H9 (cell line): ENCODE results near the gene MUC2. TPM values are rescaled to one million over a fixed set of nuclear protein-coding genes. Genes with fewer than 3 reads are reported as not detected.

Experiments
- DNase-seq: peaks from one replicate; pipeline ENCODE4 v3.0.0-alpha.2; 2017
- H2AFZ ChIP-seq: one replicate; pipeline ENCODE4 v1.6.1; 2013; ENCODE audit warnings: mild to moderate bottlenecking, low read length, control low read depth, moderate library complexity
- H2AK5ac ChIP-seq: 2 replicates; pipeline ENCODE4 v1.6.1; 2013; ENCODE audit warnings: low read length, control low read depth, mixed read lengths; ENCODE audit not compliant: insufficient read length
- H2BK120ac ChIP-seq: one replicate; pipeline ENCODE4 v1.6.1; 2013; ENCODE audit warnings: low read depth, mild to moderate bottlenecking, low read length, control low read depth, inconsistent platforms; ENCODE audit not compliant: poor library complexity, severe bottlenecking
- H2BK12ac ChIP-seq: 2 replicates; pipeline ENCODE4 v1.6.1; 2013; ENCODE audit warnings: low read length, control low read depth, mixed read lengths, low read depth; ENCODE audit not compliant: insufficient read length
- H2BK15ac ChIP-seq: 2 replicates; pipeline ENCODE4 v1.6.1; 2013; ENCODE audit warnings: low read depth, low read length, control low read depth
- H2BK20ac ChIP-seq: one replicate; pipeline ENCODE4 v1.6.1; 2013; ENCODE audit warnings: low read depth, mild to moderate bottlenecking, low read length, control low read depth, inconsistent platforms; ENCODE audit not compliant: poor library complexity, severe bottlenecking
- H2BK5ac ChIP-seq: 2 replicates; pipeline ENCODE4 v1.6.1; 2013; ENCODE audit warnings: low read length, control low read depth, mixed read lengths; ENCODE audit not compliant: insufficient read length
- H3K14ac ChIP-seq: 2 replicates; pipeline ENCODE4 v1.6.1; 2013; ENCODE audit warnings: low read length, control low read depth; ENCODE audit not compliant: insufficient read depth
- H3K18ac ChIP-seq: 2 replicates; pipeline ENCODE4 v1.6.1; 2013; ENCODE audit warnings: low read depth, mild to moderate bottlenecking, mixed read lengths, low read length, control low read depth; ENCODE audit not compliant: insufficient read length
- H3K23ac ChIP-seq: 2 replicates; pipeline ENCODE4 v1.6.1; 2013; ENCODE audit warnings: low read length, control low read depth, mixed read lengths, low read depth; ENCODE audit not compliant: insufficient read length
- H3K23me2 ChIP-seq: 2 replicates; pipeline ENCODE4 v1.6.1; 2013; ENCODE audit warnings: low read depth, mild to moderate bottlenecking, mixed read lengths, low read length, control low read depth; ENCODE audit not compliant: insufficient read length, poor library complexity, severe bottlenecking
- H3K27ac ChIP-seq: 2 replicates; pipeline ENCODE4 v1.5.1; 2013; ENCODE audit warnings: low read length, control low read depth, mixed read lengths, low read depth; ENCODE audit not compliant: insufficient read length
- H3K27me3 ChIP-seq: 2 replicates; pipeline ENCODE4 v1.6.1; 2013; ENCODE audit warnings: low read length, control low read depth, inconsistent platforms; ENCODE audit not compliant: insufficient read depth
- H3K4ac ChIP-seq: 2 replicates; pipeline ENCODE4 v1.6.1; 2013; ENCODE audit warnings: low read depth, mild to moderate bottlenecking, control low read depth, inconsistent platforms, low read length, moderate library complexity
- H3K4me1 ChIP-seq: 2 replicates; pipeline ENCODE4 v1.6.1; 2013; ENCODE audit warnings: low read length, control low read depth, inconsistent platforms; ENCODE audit not compliant: insufficient read depth
- H3K4me2 ChIP-seq: 2 replicates; pipeline ENCODE4 v1.6.1; 2013; ENCODE audit warnings: low read length, control low read depth, mixed read lengths; ENCODE audit not compliant: insufficient read length, insufficient read depth
- H3K56ac ChIP-seq: 2 replicates; pipeline ENCODE4 v1.6.1; 2013; ENCODE audit warnings: low read depth, mild to moderate bottlenecking, mixed read lengths, low read length, control low read depth; ENCODE audit not compliant: insufficient read length
- H3K79me1 ChIP-seq: 2 replicates; pipeline ENCODE4 v1.6.1; 2013; ENCODE audit warnings: low read depth, mild to moderate bottlenecking, moderate library complexity, low read length, control low read depth, inconsistent platforms; ENCODE audit not compliant: insufficient read depth, poor library complexity, severe bottlenecking
- H3K79me2 ChIP-seq: 2 replicates; pipeline ENCODE4 v1.6.1; 2013; ENCODE audit warnings: low read length, control low read depth, inconsistent platforms; ENCODE audit not compliant: insufficient read depth
- H3K9ac ChIP-seq: 2 replicates; pipeline ENCODE4 v1.6.1; 2013; ENCODE audit warnings: low read length, control low read depth, mixed read lengths; ENCODE audit not compliant: insufficient read length; ENCODE audit errors: extremely low read depth
- H3K9me3 ChIP-seq: one replicate; pipeline ENCODE4 v1.6.1; 2013; ENCODE audit warnings: low read depth, low read length, inconsistent platforms; ENCODE audit not compliant: control insufficient read depth
- H3T11ph ChIP-seq: one replicate; pipeline ENCODE4 v1.6.1; 2013; ENCODE audit warnings: mild to moderate bottlenecking, low read length, control low read depth, inconsistent platforms
- H4K20me1 ChIP-seq: one replicate; pipeline ENCODE4 v1.6.1; 2013; ENCODE audit not compliant: control insufficient read depth, insufficient read length, insufficient read depth
- H4K5ac ChIP-seq: 2 replicates; pipeline ENCODE4 v1.6.1; 2013; ENCODE audit warnings: low read depth, mild to moderate bottlenecking, mixed read lengths, low read length, control low read depth; ENCODE audit not compliant: insufficient read length
- H4K8ac ChIP-seq: replicated peaks from 2 replicates; pipeline ENCODE4 v1.6.1; 2013; ENCODE audit warnings: low read length, control low read depth, mixed read lengths, low read depth; ENCODE audit not compliant: insufficient read length
- H4K91ac ChIP-seq: 2 replicates; pipeline ENCODE4 v1.6.1; 2013; ENCODE audit warnings: low read depth, mild to moderate bottlenecking, moderate library complexity, mixed read lengths, low read length, control low read depth; ENCODE audit not compliant: insufficient read length
- H3K27ac Mint-ChIP-seq, 3 experiments: 2 replicates in 2 of 3; 3 replicates in 1 of 3; pipeline ENCODE4 v1.8.0; 2020 to 2021; ENCODE audit warnings: mixed read lengths in 3 of 3, mild to moderate bottlenecking in 1 of 3, moderate library complexity in 1 of 3
- H3K27me3 Mint-ChIP-seq: 2 replicates; pipeline ENCODE4 v1.8.0; 2021; ENCODE audit warnings: low read depth, mild to moderate bottlenecking, moderate library complexity, mixed read lengths
- H3K36me3 Mint-ChIP-seq, 3 experiments: 2 replicates in 2 of 3; 3 replicates in 1 of 3; pipeline ENCODE4 v1.8.0; 2020 to 2021; ENCODE audit warnings: low read depth in 3 of 3, mixed read lengths in 3 of 3; ENCODE audit not compliant: insufficient read depth in 1 of 3
- H3K4me1 Mint-ChIP-seq, 2 experiments: 2 replicates each; pipeline ENCODE4 v1.8.0; 2020; ENCODE audit warnings: mixed read lengths in 2 of 2
- H3K4me3 Mint-ChIP-seq, 2 experiments: 2 replicates in 1 of 2; 3 replicates in 1 of 2; pipeline ENCODE4 v1.8.0; 2020 to 2021; ENCODE audit warnings: mild to moderate bottlenecking in 2 of 2, mixed read lengths in 2 of 2, moderate library complexity in 1 of 2
- H3K9me3 Mint-ChIP-seq, 2 experiments: 2 replicates in 1 of 2; 3 replicates in 1 of 2; pipeline ENCODE4 v1.8.0; 2020; ENCODE audit warnings: mild to moderate bottlenecking in 2 of 2, mixed read lengths in 2 of 2, moderate library complexity in 1 of 2
- WGBS: extraction: QIAGEN DNeasy Blood & Tissue Kit; methylation state at CpG from one replicate; pipeline ENCODE4 v1.1.7; 2013; ENCODE audit warnings: missing lambda C conversion rate, low lambda C conversion rate, mixed read lengths; ENCODE audit not compliant: insufficient read length; ENCODE audit errors: extremely low coverage; 5-methylcytosine and 5-hydroxymethylcytosine counted together
- total RNA-seq: library from RNA; stranded (reverse); gene quantifications from 2 replicates; pipeline ENCODE4 v1.2.1, GENCODE V29; 2021
- TF ChIP-seq, protein P1 (sequence below): fragments of 200-600 bp; sonication (generic); conservative IDR thresholded peaks from 3 replicates; pipeline ENCODE4 v1.8.0; 2021; ENCODE audit warnings: antibody characterized with exemption, mild to moderate bottlenecking

MUC2 gene
- total RNA-seq, 1 experiment from 2014 or later, result not detected

GRCh38 chr11:1027483-1028290, 47.0 kb upstream of the MUC2 start:
- TF ChIP-seq, protein P1, sequence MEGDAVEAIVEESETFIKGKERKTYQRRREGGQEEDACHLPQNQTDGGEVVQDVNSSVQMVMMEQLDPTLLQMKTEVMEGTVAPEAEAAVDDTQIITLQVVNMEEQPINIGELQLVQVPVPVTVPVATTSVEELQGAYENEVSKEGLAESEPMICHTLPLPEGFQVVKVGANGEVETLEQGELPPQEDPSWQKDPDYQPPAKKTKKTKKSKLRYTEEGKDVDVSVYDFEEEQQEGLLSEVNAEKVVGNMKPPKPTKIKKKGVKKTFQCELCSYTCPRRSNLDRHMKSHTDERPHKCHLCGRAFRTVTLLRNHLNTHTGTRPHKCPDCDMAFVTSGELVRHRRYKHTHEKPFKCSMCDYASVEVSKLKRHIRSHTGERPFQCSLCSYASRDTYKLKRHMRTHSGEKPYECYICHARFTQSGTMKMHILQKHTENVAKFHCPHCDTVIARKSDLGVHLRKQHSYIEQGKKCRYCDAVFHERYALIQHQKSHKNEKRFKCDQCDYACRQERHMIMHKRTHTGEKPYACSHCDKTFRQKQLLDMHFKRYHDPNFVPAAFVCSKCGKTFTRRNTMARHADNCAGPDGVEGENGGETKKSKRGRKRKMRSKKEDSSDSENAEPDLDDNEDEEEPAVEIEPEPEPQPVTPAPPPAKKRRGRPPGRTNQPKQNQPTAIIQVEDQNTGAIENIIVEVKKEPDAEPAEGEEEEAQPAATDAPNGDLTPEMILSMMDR, result no peak
- Histone ChIP-seq H3T11ph (no peak overlapping the region), H2BK5ac (no peak overlapping the region), H3K79me2 (no peaks in the 10 kb centered on the region), H3K4me2 (no peak overlapping the region), H2BK120ac (no peak overlapping the region), H4K91ac (no peak overlapping the region), H4K5ac (no peak overlapping the region), H3K9ac (no peak overlapping the region), H2BK12ac (no peak overlapping the region), H3K56ac (no peak overlapping the region), H3K9me3 (no peaks in the 10 kb centered on the region), H2BK15ac (no peak overlapping the region), H3K27ac (no peak overlapping the region), H2BK20ac (no peak overlapping the region), H3K27me3 (no peaks in the 10 kb centered on the region), H2AFZ (no peak overlapping the region), H3K4ac (no peak overlapping the region), H3K18ac (no peak overlapping the region), H4K20me1 (no peaks in the 10 kb centered on the region), H3K4me1 (no peaks in the 10 kb centered on the region), H2AK5ac (no peak overlapping the region), H3K23ac (no peak overlapping the region), H3K23me2 (no peaks in the 10 kb centered on the region), H3K14ac (no peak overlapping the region), H4K8ac (no peak overlapping the region), H3K79me1 (no peaks in the 10 kb centered on the region)
- no CpG with 5 or more reads among the region's 36 CpGs for WGBS
- Mint-ChIP-seq H3K27me3 (no peaks in the 10 kb centered on the region), H3K27ac (peak overlapping the region in 1 of 3 experiments; percentile 22; a peak in 1 of 7 replicates), H3K4me1 (no peaks in the 10 kb centered on the region), H3K4me3 (no peak overlapping the region), H3K36me3 (no peaks in the 10 kb centered on the region; a peak in 1 of 7 replicates), H3K9me3 (peaks cover 0 to 6% of the 10 kb centered on the region in 2 experiments; a peak in 2 of 5 replicates)
- no peak for DNase-seq
